ENCODE measurements around the gene PTAFR. TPM values are rescaled to one million over a fixed set of nuclear protein-coding genes. Genes with fewer than 3 reads are reported as not detected.
"Not testable (repeated sequence)": the region's sequence is repeated elsewhere in the genome, so short reads cannot be mapped to it uniquely, and the experiment has no call there.

The PTAFR gene
- polyA plus RNA-seq, 1 donor: 2.8 TPM

- DNase-seq: no peak
Measured at GRCh38 chr1:28143496-28144202, 32.8 kb downstream of the PTAFR start.

GRCh38 chr1:28141685-28142084 lies 34.8 kb downstream of the PTAFR start:
- DNase-seq: no peak

- DNase-seq: not testable (repeated sequence)
Measured at GRCh38 chr1:28139866-28140265, 36.6 kb downstream of the PTAFR start.

GRCh38 chr1:28139025-28139712 lies 37.3 kb downstream of the PTAFR start:
- no peak for DNase-seq

- no peak for DNase-seq
Measured at GRCh38 chr1:28136922-28137613, 39.4 kb downstream of the PTAFR start.

GRCh38 chr1:28136169-28136921 lies 40.1 kb downstream of the PTAFR start:
- no peak for DNase-seq

GRCh38 chr1:28135371-28136168 lies 40.9 kb downstream of the PTAFR start:
- DNase-seq: no peak

GRCh38 chr1:28134651-28135207 lies 41.8 kb downstream of the PTAFR start:
- no peak for DNase-seq

GRCh38 chr1:28132171-28133167 lies 44.0 kb downstream of the PTAFR start:
- DNase-seq: no peak

- DNase-seq: no peak
Measured at GRCh38 chr1:28130901-28131300, 45.6 kb downstream of the PTAFR start.

GRCh38 chr1:28129150-28129549 lies 47.3 kb downstream of the PTAFR start:
- no peak for DNase-seq

GRCh38 chr1:28127617-28128257 lies 48.8 kb downstream of the PTAFR start:
- no peak for DNase-seq

- DNase-seq: no peak
Measured at GRCh38 chr1:28126783-28127490, 49.6 kb downstream of the PTAFR start.

- no peak for DNase-seq
Measured at GRCh38 chr1:28126212-28126611, 50.3 kb downstream of the PTAFR start.

GRCh38 chr1:28123461-28123961 lies 53.0 kb downstream of the PTAFR start:
- DNase-seq: no peak

GRCh38 chr1:28122183-28122582 lies 54.3 kb downstream of the PTAFR start:
- DNase-seq: no peak

- DNase-seq: no peak
Measured at GRCh38 chr1:28119556-28119955, 56.9 kb downstream of the PTAFR start.

GRCh38 chr1:28118640-28119307 lies 57.7 kb downstream of the PTAFR start:
- DNase-seq: no peak
